Measurements from ENCODE around the gene CACNA1H. TPM values are rescaled to one million over a fixed set of nuclear protein-coding genes. Genes with fewer than 3 reads are reported as not detected.

CACNA1H gene
- total and polyA plus RNA-seq, 2 of the 8 experiments (the other 6 are each of a cell fraction or from before 2014, with no cell fraction given), result 14.0 to 28.7 TPM

DNA sequence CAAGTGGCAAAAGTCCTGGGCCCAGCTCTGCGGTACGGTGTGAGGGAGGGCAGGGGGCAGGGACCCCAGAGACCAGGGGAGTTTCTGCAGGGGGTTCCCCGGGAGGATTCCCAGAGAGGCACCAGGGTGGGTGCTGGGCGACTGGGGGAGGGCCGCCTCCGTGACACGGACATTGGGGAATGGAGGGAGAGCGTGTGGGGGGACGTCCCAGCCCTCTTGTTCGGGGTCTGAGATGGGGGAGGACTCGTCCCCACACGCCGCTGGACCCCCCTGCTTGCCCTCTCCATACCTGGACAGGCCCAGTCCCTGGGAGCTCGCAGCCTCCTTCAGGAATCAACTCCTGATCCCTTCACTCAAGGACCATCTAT, 30.5 kb upstream of the CACNA1H start (continued):
- TF ChIP-seq, protein P1, sequence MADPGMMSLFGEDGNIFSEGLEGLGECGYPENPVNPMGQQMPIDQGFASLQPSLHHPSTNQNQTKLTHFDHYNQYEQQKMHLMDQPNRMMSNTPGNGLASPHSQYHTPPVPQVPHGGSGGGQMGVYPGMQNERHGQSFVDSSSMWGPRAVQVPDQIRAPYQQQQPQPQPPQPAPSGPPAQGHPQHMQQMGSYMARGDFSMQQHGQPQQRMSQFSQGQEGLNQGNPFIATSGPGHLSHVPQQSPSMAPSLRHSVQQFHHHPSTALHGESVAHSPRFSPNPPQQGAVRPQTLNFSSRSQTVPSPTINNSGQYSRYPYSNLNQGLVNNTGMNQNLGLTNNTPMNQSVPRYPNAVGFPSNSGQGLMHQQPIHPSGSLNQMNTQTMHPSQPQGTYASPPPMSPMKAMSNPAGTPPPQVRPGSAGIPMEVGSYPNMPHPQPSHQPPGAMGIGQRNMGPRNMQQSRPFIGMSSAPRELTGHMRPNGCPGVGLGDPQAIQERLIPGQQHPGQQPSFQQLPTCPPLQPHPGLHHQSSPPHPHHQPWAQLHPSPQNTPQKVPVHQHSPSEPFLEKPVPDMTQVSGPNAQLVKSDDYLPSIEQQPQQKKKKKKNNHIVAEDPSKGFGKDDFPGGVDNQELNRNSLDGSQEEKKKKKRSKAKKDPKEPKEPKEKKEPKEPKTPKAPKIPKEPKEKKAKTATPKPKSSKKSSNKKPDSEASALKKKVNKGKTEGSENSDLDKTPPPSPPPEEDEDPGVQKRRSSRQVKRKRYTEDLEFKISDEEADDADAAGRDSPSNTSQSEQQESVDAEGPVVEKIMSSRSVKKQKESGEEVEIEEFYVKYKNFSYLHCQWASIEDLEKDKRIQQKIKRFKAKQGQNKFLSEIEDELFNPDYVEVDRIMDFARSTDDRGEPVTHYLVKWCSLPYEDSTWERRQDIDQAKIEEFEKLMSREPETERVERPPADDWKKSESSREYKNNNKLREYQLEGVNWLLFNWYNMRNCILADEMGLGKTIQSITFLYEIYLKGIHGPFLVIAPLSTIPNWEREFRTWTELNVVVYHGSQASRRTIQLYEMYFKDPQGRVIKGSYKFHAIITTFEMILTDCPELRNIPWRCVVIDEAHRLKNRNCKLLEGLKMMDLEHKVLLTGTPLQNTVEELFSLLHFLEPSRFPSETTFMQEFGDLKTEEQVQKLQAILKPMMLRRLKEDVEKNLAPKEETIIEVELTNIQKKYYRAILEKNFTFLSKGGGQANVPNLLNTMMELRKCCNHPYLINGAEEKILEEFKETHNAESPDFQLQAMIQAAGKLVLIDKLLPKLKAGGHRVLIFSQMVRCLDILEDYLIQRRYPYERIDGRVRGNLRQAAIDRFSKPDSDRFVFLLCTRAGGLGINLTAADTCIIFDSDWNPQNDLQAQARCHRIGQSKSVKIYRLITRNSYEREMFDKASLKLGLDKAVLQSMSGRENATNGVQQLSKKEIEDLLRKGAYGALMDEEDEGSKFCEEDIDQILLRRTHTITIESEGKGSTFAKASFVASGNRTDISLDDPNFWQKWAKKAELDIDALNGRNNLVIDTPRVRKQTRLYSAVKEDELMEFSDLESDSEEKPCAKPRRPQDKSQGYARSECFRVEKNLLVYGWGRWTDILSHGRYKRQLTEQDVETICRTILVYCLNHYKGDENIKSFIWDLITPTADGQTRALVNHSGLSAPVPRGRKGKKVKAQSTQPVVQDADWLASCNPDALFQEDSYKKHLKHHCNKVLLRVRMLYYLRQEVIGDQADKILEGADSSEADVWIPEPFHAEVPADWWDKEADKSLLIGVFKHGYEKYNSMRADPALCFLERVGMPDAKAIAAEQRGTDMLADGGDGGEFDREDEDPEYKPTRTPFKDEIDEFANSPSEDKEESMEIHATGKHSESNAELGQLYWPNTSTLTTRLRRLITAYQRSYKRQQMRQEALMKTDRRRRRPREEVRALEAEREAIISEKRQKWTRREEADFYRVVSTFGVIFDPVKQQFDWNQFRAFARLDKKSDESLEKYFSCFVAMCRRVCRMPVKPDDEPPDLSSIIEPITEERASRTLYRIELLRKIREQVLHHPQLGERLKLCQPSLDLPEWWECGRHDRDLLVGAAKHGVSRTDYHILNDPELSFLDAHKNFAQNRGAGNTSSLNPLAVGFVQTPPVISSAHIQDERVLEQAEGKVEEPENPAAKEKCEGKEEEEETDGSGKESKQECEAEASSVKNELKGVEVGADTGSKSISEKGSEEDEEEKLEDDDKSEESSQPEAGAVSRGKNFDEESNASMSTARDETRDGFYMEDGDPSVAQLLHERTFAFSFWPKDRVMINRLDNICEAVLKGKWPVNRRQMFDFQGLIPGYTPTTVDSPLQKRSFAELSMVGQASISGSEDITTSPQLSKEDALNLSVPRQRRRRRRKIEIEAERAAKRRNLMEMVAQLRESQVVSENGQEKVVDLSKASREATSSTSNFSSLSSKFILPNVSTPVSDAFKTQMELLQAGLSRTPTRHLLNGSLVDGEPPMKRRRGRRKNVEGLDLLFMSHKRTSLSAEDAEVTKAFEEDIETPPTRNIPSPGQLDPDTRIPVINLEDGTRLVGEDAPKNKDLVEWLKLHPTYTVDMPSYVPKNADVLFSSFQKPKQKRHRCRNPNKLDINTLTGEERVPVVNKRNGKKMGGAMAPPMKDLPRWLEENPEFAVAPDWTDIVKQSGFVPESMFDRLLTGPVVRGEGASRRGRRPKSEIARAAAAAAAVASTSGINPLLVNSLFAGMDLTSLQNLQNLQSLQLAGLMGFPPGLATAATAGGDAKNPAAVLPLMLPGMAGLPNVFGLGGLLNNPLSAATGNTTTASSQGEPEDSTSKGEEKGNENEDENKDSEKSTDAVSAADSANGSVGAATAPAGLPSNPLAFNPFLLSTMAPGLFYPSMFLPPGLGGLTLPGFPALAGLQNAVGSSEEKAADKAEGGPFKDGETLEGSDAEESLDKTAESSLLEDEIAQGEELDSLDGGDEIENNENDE (IDR thresholded peaks at IDR 0.05; ENCODE audit: insufficient replicate concordance, low read length), result no peak
- TF ChIP-seq, protein P2, sequence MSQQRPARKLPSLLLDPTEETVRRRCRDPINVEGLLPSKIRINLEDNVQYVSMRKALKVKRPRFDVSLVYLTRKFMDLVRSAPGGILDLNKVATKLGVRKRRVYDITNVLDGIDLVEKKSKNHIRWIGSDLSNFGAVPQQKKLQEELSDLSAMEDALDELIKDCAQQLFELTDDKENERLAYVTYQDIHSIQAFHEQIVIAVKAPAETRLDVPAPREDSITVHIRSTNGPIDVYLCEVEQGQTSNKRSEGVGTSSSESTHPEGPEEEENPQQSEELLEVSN (IDR thresholded peaks at IDR 0.05), result no peak
- TF ChIP-seq, protein P3, sequence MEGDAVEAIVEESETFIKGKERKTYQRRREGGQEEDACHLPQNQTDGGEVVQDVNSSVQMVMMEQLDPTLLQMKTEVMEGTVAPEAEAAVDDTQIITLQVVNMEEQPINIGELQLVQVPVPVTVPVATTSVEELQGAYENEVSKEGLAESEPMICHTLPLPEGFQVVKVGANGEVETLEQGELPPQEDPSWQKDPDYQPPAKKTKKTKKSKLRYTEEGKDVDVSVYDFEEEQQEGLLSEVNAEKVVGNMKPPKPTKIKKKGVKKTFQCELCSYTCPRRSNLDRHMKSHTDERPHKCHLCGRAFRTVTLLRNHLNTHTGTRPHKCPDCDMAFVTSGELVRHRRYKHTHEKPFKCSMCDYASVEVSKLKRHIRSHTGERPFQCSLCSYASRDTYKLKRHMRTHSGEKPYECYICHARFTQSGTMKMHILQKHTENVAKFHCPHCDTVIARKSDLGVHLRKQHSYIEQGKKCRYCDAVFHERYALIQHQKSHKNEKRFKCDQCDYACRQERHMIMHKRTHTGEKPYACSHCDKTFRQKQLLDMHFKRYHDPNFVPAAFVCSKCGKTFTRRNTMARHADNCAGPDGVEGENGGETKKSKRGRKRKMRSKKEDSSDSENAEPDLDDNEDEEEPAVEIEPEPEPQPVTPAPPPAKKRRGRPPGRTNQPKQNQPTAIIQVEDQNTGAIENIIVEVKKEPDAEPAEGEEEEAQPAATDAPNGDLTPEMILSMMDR (IDR thresholded peaks at IDR 0.05; ENCODE audit: control extremely low read depth in 1 of 3, insufficient read depth in 1 of 3, low read depth in 1 of 3, low read length in 3 of 3), result no peak
- TF ChIP-seq SUZ12 (IDR thresholded peaks at IDR 0.05; ENCODE audit: low read length) (no peak), RFX5 (IDR thresholded peaks at IDR 0.05; ENCODE audit: borderline replicate concordance, low read depth, low read length) (no peak), MAFK (IDR thresholded peaks at IDR 0.05; ENCODE audit: low read depth, low read length) (no peak)
